GM21717 (cell line): Measurements from ENCODE around the gene ZKSCAN8.

Source experiments
- ATAC-seq: cut with Tn5 transposase; IDR thresholded peaks from one replicate; pipeline ENCODE4 v1.9.1; 2021; ENCODE audit warnings: mild to moderate bottlenecking, moderate library complexity; ENCODE audit not compliant: unreplicated experiment

The ZKSCAN8 gene

DNA sequence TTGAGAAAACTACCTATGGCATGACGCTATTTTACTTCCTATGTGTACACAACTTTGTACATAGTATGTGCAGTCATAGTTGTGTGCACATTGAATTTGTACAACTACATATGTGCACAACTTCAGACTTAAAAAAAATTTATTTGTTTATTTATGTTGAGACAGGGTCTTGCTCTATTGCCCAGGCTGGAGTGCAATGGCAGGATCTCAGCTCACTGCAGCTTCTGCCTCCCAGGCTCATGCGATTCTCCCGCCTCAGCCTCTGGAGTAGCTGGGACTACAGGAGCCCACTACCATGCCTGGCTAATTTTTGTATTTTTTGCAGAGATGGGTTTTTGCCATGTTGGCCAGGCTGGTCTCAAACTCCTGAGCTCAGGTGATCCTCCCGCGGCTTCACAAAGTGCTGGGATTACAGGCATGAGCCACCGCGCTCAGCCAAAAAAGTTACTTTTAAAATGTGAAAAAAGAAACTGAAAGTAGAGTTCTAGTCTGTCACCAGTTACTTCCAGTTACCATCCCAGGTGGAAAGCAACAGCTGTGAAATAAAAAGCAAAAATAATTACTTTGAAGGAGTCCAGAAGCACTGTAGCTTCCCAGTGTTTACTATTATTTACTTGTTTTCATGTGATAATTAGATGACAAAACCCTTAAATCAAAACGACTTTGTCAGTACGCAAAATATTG, 1.7 kb upstream of the ZKSCAN8 start:
- ATAC-seq = no peak

DNA sequence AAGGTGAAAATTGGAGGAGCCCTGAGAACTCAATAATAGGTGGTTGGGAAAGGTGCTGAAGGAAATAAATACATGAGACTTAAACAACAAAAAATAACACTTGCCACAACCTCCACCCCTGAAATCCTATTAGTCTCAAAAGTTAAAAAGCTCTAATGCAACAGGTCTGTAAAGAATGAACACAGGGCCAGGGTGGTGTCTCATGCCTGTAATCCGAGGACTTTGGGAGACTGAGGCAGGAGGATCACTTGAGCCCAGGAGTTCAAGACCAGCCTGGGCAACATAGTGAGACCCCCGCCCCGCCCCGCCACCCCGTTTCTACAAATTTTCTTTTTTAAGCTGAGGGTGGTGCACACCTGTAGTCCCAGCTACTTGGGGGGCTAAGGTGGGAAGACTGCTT, 1.1 kb upstream of the ZKSCAN8 start:
- ATAC-seq = no peak

DNA sequence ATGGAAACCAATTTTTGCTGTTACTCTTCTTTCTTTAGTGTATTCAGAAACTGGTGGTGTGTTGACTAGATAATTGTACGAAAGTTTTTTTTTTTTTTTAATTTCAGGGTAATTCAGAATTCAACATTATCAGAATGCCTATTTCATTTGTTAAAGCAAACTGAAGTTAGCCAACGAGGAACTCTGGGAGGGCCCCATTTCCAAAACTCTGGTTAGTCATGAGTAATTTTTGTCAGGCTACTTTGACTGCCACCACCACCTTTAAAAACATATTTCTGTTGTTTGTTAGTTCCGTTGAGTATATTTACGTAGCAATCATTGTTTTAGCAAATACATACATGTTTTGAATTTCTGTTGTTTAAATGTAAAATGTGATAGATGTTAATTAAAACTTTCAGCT, 763 bp downstream of the ZKSCAN8 start:
- no peak for ATAC-seq

DNA sequence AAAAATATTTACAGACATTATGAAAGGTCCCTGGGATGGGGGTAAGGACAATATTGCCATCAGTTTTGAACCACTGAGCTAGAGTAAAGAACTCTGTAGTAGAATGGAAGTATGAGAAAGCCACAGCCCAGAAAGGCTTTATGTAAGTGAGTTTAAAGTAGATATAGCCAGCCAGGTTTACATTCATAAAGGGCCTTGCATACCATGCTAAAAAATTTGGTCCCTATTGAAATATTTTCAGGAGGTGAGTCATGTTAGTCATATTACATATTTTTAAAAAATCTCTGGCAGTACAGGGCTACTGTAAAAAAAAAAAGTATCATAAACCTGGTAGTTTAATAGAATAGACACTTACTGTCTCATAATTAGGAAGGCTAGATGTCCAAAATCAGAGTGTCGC, 3.5 kb downstream of the ZKSCAN8 start:
- ATAC-seq = no peak

DNA sequence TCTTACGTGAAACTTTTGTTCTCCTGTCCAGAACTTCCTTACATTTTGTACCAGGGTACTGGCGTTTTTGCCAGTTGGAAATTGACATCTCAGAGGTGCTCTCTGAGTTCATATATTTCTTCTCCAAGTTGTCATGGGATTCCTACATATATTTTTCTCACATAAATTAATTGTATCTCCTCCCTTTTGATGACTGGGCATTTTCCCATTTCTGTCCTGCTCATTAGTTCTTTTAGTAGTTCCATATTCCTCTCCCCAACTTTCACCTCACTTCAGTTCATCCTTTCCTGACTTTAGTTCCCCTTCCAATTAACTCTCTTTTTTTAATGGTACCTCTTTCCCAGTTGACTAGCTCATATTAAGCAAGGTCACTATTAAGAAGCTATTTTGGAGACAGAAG, 10.8 kb downstream of the ZKSCAN8 start:
- no peak for ATAC-seq

DNA sequence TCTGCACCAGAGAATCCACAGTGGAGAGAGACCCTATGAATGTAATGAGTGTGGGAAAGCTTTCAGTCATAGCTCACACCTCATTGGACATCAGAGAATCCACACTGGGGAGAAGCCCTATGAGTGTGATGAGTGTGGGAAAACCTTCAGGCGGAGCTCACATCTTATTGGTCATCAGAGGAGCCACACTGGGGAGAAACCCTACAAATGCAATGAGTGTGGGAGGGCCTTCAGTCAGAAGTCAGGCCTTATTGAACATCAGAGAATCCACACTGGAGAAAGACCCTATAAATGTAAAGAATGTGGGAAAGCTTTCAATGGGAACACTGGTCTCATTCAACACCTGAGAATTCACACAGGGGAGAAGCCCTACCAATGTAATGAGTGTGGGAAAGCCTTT, 11.9 kb downstream of the ZKSCAN8 start:
- ATAC-seq = no peak

DNA sequence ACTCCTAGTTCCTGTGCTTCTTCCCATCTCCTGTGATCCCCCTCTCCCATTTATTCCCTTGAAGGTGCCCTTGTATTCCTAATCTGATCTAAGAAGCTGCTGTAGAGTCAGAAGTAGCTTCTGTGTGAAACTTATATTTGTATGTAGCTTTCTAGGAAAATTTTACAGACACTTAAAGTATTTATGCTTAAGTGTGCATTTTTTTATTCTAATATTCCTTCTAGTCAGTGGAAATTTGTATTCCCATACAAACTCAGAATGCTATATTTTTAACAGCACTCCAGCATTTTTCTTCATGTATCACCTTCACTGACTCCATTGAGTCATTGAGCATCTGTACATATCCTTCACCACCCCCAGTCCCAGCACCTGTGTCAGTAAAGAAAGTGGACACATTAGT, 12.7 kb downstream of the ZKSCAN8 start:
- no peak for ATAC-seq

DNA sequence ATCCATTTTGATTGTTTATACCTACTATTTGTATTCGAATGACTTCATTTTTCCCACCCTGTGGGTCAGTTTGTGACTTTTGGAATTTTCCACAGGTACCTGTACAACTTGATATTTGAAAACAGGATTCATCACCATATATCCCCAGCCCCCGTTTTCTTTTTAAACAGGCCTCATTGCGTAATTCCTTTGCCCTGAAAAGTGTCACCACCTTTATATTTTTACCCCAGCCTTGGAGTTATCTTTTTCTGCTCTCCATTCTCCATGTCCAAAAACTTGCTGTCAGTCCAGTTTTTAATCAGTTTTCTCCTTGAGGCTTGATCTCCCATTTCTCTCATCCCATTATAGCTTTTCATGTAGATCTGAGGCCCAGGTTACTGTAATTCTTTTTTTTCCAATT, 16.6 kb downstream of the ZKSCAN8 start:
- no peak for ATAC-seq

DNA sequence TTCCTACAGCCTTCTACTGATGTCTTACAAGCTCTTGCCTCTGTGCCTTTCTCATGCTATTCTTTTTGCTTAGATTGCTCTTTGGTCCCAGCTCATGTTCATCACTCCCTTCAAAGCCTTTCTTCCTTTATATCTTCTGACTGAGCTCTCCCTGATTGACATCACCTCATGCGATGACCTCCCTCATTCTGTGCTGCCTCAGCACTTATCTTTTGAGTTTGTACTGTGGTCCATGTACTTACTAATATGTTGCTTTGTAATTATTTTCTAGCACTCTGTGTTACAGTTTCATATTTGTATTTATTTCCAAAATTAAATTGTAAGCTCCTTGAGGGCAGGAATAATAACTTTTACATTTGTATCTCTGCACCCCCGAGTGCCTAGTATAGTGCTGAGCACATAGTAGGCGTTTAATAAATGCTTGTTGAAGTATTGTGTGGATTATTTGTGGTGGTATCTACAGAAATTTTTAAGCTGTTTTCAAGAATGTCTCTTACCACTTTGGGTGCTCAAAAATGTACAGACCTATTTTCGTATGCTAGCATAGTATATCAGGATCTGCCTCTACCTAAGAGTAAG, 17.4 kb downstream of the ZKSCAN8 start:
- no peak for ATAC-seq

DNA sequence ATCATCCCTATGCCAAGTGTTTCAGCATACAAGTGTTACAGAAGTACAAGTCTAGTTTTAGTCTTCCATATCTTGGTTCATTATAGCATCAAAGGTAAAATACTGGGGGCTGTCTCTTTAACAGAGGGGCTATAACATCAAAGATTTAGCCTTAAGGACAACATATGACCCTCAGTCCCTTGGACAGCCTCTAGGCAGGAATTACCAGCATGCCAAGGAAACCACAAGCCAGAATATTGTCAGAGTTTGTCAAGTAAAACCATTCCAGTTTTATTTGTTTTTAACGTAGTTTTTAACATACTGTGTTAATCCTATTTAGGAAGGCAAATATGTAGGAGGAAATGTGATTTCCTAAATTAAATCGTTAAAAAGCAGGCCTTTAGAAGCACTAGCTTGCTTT, 18.6 kb downstream of the ZKSCAN8 start:
- ATAC-seq = no peak

DNA sequence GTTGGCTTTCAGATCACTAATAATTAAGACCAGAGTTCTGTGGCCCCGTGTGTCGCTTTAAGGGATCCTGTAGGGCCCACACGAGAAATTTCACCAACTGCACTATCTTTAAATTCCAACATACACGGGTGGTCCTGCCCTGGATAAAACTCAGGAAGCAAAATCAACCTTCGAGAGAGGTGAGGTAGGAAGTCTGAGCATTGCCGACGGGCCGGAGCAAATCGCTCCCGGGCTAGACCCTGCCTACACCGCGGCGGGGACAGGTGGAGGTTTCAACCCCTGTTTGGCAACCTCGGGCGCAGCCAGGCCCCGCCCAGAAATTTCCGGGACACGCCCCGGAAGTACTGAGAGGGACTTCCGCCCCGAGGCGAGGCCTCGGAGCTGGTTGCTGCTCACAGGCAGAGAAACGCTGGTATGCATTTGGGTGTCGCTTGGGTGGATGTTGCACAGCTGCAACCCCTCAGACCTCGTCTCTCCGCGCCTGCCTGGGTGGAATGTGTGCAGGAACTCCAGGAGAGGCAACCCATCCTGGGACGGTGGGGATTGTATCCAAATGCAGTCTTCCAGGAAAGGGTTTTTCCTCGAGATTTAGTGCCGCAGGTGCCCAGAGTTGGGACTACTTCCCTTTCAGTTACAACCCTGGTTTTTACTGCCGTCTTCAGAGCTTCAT, 19.9 kb downstream of the ZKSCAN8 start:
- ATAC-seq = no peak

DNA sequence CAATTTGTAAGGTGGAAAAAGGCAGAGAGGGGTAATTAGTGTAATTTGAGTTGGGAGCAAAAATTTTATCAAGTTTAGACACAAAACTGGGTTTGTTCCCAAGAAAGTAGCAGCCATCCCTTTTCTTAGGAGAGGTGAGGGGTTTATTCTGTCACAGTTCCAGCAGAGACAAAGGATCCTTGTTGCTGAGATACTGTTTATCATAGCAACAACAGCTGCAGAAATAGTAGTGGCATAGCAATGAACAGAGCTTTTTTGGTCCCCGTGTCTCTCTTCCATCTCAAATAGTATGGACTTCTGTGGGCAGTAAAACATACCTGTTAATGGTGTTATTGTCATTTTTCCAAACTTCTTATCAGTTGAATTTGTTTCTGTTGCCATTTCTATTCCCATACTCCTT, 23.9 kb downstream of the ZKSCAN8 start:
- ATAC-seq = no peak

DNA sequence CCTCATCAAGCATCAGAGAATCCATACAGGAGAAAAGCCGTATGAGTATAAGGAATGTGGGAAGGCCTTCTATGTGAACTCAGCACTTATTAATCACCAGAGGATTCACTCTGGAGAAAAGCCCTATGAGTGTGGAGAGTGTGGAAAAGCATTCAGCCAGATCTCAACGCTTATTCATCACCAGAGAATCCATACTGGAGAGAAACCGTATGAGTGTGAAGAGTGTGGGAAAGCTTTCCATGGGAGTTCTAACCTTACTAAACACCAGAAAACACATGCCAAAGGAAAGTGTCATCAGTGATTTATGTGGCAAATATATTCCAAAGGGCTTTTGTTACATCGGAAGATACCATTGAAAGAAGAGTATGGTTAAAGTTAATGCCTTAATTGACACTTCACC, 25.4 kb downstream of the ZKSCAN8 start:
- ATAC-seq = no peak

DNA sequence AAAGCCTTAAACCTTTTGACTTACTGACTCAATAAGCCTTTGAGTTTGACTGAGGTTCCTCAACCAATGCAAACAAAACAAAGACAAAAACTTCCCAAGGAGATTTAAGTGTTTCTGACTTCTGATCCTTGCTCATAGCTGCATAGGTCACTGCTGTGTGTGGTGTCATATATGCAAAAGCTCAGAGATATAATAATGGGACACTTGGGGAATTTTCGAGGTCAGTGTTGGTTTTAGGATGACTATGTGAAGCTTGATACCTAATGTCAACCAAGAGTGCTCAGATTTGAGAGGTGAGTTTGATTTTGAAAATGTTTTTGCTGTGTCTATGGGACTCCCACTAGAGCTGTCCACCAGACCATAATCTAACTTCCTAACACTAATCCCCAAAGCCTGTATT, 26.2 kb downstream of the ZKSCAN8 start:
- ATAC-seq = no peak

DNA sequence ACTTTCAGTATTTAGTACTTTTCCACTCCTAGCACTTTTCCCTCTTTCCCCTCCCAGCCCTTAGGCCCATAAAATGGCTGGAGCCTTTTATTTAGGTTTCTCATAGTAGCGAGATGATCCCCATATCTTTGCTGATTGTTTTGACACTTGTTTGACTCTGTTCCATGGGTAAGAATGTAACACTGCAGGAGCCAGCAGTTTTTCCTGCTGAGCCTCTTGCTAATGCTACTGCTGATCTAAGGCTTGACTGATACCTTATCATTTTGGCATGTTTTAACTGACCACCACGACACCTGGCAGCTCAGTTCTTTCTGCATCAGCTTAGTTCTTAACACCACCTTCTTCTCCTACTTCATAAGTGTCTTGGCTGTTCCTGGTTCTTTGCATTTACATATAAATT, 29.6 kb downstream of the ZKSCAN8 start:
- no peak for ATAC-seq

DNA sequence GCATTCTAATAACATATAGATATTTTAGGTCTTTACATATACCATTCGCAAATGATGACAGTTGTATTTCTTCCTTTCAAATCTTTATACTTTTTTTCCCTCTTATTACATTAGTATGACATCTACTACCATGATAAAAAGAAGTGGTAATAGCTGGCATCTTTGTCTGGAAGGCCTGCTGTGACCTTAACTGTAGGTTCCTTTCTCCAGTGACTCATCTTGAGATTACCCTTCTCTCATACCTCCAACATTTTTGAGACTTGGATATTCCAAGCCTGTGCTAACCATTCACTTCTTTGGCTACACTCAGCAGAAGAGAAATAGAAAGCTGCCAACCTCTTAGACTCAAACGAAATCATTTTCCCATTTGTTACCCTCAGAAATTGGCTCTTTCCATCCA, 30.3 kb downstream of the ZKSCAN8 start:
- ATAC-seq = no peak

DNA sequence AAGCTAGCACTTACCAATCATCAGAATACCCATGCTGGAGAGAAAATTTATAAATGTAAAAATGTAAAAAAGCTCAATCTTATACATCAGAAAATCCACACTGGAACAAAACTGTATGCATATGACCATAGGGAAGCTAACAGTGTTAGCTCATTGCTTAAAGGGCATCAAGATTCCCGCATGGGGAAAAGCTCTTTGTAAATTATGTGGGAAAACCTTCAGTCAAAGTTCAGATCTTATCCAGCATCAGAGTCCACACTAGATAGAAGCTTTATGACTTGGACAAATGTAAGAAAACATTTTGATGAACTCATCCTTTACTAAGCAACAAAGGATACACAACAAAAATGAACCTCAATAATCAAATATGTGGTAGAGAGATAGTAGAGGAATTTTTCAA, 34.7 kb downstream of the ZKSCAN8 start:
- ATAC-seq = no peak

DNA sequence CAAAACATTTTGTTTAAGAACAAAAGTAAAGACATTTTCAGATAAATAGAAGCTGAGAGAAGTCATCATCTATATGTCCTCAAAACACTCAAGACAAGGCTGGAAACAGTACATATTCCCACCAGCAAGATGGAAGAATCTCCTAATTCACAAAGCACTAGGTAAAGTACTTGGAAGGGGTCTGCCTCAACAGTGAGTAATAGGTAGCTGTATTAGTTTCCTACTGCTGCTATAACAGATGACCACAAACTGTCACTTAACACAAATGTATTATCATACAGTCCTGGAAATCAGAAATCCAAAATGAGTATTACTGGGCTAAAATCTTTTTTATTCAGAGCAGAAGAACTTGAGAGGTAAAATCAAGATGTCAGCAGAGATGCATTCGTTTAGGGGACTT, 40.6 kb downstream of the ZKSCAN8 start:
- no peak for ATAC-seq

DNA sequence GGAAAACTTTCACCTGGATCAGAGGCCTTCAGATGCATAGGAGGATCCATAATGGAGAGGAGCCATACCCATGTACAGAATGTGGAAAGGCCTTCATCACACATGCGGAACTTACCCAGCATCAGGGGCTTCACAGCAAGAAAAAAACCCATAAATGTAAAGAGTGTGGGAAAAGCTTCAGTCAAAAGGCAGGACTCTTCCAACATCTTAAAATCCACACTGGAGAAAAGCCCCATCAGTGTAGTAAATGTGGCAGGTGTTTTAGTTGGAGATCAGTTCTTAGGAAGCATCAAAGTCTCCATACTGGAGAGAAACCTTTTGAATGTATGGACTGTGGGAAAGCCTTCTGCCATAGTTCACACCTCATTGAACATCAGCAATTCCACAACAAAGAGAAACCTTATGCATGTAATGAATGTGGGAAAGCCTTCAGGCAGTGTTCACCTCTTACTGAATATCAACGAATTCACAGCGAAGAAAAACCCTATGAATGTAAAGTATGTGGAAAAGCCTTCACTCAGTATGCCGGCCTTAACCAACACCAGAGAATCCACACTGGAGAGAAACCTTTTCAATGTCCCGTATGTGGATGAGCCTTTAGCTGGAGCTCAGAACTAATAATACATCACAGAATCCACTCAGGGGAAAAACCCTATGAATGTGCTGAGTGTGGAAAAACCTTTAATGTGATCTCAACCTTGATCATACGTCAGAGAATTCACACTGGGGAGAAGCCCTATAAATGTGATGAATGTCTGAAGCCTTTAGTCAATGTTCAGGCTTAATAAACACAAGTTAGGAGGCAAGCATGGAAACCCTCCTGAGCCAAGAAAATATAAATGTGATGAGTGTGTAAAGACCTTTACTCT, 46.7 kb downstream of the ZKSCAN8 start:
- no peak for ATAC-seq

DNA sequence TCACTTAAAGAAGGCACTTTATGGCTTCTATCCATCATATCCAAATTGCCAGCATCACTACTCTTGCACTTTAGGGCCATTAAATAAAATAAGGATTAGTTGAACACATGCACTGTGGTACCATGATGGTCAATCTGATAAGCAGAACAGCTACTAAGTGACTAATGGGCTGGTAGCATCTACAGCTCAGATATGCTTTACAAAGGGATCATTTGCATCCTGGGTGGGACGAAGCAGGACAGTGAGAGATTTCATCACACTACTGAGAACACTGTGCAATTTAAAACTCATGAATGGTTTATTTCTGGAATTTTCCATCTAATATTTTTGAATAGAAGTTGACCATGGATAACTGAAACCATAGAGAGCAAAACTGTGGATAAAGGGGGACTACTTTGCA, 58.3 kb downstream of the ZKSCAN8 start:
- ATAC-seq = no peak

DNA sequence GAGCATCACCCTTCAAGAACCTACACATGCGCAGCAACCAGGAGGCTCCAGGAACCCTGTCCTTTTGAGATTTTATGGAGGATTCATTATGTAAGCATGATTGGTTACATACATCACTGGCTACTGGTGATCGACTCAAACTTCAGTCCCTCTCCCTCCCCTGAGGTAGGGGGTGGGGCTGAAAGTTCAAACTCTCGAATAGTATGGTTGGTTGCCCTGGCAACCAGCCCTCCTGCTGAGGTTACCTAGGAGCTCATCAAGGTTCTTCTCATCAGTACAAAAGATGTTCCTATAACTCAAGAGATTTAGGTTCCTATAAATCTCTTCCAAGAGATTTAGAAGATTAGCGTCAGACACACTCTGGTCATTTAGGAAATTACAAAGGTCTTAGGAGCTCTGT, 61.5 kb downstream of the ZKSCAN8 start:
- no peak for ATAC-seq

DNA sequence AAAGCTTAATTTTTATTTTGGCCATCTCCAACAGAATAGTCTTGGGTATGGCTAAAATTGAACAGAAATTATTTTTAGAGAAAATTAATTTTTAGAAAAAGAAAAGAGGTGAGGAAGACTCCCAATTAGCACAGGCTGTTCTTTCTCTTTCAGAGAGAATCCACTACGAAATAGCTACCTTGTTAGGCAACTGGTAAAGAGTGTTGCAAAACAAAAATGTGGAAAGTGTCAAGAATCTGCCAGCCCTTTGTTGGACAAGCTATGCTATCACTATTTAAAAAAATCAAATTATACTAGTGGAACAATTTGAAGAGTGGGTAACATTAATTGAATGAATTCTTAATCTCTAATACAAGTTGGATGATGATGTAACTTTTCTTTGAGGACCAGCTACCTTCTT, 64.2 kb downstream of the ZKSCAN8 start:
- ATAC-seq = no peak
